ENCODE measurements around the gene ISYNA1. TPM values are rescaled to one million over a fixed set of nuclear protein-coding genes. Genes with fewer than 3 reads are reported as not detected.

ISYNA1 gene
- total RNA-seq (2022) (6.8 and 7.7 TPM in 2 replicates), Bru-seq, nascent RNA (percentile 46 among the genes with signal in this experiment), BruChase-seq, experiment 1, labeled RNA remaining after a 6-hour chase (percentile 80 among the genes with signal in this experiment), BruChase-seq, experiment 2, labeled RNA remaining after a 2-hour chase (percentile 54 among the genes with signal in this experiment)
- long read RNA-seq, partial matches to known transcripts: 0 of 1 reads
- long read RNA-seq, other reads (novel, unspliced or antisense): 1 of 1 reads

DNA sequence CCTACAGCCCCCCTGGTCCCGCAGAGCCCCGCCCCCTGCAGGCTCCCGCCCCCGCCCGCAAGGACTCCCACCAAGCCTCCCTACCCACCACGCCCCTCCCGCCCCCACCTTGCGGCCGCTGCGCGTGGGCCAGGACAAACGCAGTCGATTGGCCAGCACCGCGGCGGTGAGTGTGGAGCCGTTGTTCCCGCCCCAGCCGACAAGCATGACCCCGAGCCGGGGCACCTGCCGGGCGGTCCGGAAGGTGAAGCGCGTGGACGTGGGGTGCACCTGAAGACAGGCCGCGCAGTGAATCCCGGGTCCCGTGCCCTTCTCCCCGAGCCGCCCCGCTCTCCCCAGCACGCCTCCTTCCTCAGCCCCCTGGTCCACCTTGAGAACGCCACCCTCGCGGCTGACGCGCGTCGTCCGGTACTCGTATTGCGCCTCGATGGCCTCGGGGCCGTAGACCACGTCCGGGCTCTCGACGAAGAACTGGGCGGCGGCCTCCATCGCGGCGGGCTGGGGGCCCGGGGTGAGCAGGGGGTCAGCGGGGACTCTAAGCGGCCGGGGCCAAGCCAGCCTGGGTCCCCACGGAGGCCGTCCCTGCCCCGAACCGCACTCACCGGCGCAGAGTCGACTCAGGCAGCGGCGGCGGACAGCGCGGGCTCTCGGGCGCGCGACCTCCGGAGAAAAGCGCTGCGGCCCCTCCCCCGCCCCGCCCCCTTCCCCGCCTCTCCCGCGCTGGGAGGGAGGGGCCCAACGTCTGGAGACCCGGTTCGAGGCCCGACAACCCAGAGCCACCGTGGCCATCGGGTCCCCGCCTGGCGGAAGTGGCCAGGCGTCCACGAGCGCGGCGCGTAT is at the start of gene ISYNA1:
ISYNA1 (minus strand) TSS at position 643 of the 840 bp plus-strand sequence; CDS start at position 489, 154 bp downstream.
- TF ChIP-seq, protein P1, sequence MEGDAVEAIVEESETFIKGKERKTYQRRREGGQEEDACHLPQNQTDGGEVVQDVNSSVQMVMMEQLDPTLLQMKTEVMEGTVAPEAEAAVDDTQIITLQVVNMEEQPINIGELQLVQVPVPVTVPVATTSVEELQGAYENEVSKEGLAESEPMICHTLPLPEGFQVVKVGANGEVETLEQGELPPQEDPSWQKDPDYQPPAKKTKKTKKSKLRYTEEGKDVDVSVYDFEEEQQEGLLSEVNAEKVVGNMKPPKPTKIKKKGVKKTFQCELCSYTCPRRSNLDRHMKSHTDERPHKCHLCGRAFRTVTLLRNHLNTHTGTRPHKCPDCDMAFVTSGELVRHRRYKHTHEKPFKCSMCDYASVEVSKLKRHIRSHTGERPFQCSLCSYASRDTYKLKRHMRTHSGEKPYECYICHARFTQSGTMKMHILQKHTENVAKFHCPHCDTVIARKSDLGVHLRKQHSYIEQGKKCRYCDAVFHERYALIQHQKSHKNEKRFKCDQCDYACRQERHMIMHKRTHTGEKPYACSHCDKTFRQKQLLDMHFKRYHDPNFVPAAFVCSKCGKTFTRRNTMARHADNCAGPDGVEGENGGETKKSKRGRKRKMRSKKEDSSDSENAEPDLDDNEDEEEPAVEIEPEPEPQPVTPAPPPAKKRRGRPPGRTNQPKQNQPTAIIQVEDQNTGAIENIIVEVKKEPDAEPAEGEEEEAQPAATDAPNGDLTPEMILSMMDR (IDR thresholded peaks at IDR 0.05; ENCODE audit: unreplicated experiment): no peak
- Mint-ChIP-seq H3K27me3 (ENCODE audit: insufficient read depth, unreplicated experiment) (no peaks in the 10 kb centered on the region), H3K4me3 (ENCODE audit: unreplicated experiment) (peak within 1 kb of the TSS; percentile 35), H3K36me3 (ENCODE audit: insufficient read depth, unreplicated experiment) (peaks cover 33% of the 10 kb centered on the region), H3K9me3 (ENCODE audit: unreplicated experiment) (peaks cover 7% of the 10 kb centered on the region), H3K4me1 (ENCODE audit: insufficient read depth, unreplicated experiment) (peaks cover 33% of the 10 kb centered on the region), H3K27ac (ENCODE audit: low read depth, unreplicated experiment) (peak within 1 kb of the TSS; percentile 19)
- CTCF ChIA-PET: no interaction called here
- no peak for DNase-seq (ENCODE audit: unreplicated experiment)
- POLR2A ChIA-PET: interaction anchor here (2.3 kb wide), 1 partner anchor 19 kb away, joined by 8 read pairs; the partner anchor contains the start of gene SSBP4
- no TSS peak for BruUV-seq (replicated peaks)
- intact Hi-C loops (cut with micrococcal nuclease): no loop called here

DNA sequence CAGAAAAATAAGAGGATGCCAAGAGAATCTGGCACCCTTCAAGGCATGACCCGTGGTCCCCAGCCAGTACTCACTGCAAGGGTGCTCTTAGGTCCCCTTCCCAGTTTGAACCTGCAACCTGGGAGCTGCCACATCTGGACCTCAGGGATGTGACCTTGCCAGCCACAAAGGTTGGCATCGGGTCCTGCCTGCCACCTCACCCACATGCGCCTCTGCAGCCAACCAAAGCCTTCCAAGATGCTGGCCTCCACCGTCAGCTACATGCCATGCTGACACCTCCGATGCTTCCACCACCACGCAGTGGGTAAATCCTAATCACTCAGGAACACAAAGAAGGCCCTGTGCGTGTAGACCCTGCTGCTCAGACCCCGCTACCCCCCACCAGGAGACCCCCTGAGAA is 48.8 kb upstream of the ISYNA1 start:
- H3K4me3 Mint-ChIP-seq (ENCODE audit: unreplicated experiment): peak overlapping the region; percentile 41
- no peaks in the 10 kb centered on the region for H3K9me3 Mint-ChIP-seq (ENCODE audit: unreplicated experiment)
- no peaks in the 10 kb centered on the region for H3K27me3 Mint-ChIP-seq (ENCODE audit: insufficient read depth, unreplicated experiment)
- TF ChIP-seq, protein P1 (IDR thresholded peaks at IDR 0.05; ENCODE audit: unreplicated experiment): no peak
- no peak for DNase-seq (ENCODE audit: unreplicated experiment)
- H3K27ac Mint-ChIP-seq (ENCODE audit: low read depth, unreplicated experiment): peak overlapping the region; percentile 59
- H3K4me1 Mint-ChIP-seq (ENCODE audit: insufficient read depth, unreplicated experiment): peaks cover 43% of the 10 kb centered on the region
- intact Hi-C loops (cut with micrococcal nuclease): loop anchor here (5.0 kb wide), 1 partner anchor 36 kb away; the partner anchor contains the start of gene ELL
- no peaks in the 10 kb centered on the region for H3K36me3 Mint-ChIP-seq (ENCODE audit: insufficient read depth, unreplicated experiment)
- CTCF ChIA-PET: interaction anchor here (0.7 to 1.9 kb wide), 4 partner anchors 16 to 34 kb away, joined by 3 to 19 read pairs (median 5); no protein-coding TSS in a partner anchor
- POLR2A ChIA-PET: interaction anchor here (0.7 to 4.4 kb wide), 4 partner anchors 10 to 85 kb away, joined by 3 to 18 read pairs (median 3); partner anchors contain the start of genes ELL and UBA52
- no TSS peak for BruUV-seq (replicated peaks)

DNA sequence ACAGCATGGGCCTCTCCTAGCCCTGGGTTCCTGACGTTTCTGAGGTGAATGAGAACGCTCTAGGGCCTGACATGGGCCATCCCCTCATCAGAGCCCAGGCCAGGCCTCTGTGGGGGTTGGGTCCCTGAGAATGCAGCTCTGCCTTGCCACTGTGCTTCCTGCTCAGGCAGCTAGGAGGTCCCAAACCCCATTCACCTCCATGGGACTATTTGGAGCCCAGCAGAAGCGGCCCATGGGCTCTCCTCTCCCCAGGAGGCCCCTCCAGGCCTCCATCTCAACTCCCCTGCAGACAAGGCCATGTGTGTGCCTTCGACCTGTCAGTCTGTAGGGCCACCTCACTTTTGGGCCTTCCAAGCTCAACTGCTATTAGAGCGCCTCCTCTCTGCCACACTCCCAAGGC is 47.1 kb upstream of the ISYNA1 start:
- Mint-ChIP-seq H3K27me3 (ENCODE audit: insufficient read depth, unreplicated experiment) (no peaks in the 10 kb centered on the region), H3K9me3 (ENCODE audit: unreplicated experiment) (no peaks in the 10 kb centered on the region), H3K27ac (ENCODE audit: low read depth, unreplicated experiment) (peak overlapping the region; percentile 77), H3K4me3 (ENCODE audit: unreplicated experiment) (no peak overlapping the region), H3K36me3 (ENCODE audit: insufficient read depth, unreplicated experiment) (no peaks in the 10 kb centered on the region), H3K4me1 (ENCODE audit: insufficient read depth, unreplicated experiment) (peaks cover 48% of the 10 kb centered on the region)
- BruUV-seq (replicated peaks): no TSS peak
- TF ChIP-seq, protein P1 (IDR thresholded peaks at IDR 0.05; ENCODE audit: unreplicated experiment): no peak
- ChIA-PET CTCF (interaction anchor here (0.6 to 3.4 kb wide), 7 partner anchors 14 to 830 kb away, joined by 3 to 19 read pairs (median 4); no protein-coding TSS in a partner anchor), POLR2A (interaction anchor here (0.5 to 4.4 kb wide), 4 partner anchors 12 to 71 kb away, joined by 3 to 18 read pairs (median 4); no protein-coding TSS in a partner anchor)
- no peak for DNase-seq (ENCODE audit: unreplicated experiment)
- intact Hi-C loops (cut with micrococcal nuclease): loop anchor here (5.0 kb wide), 1 partner anchor 37 kb away; the partner anchor contains the start of gene ELL
